Measurements from ENCODE around the gene CBX6. TPM values are rescaled to one million over a fixed set of nuclear protein-coding genes. Genes with fewer than 3 reads are reported as not detected.

CBX6 gene
- total RNA-seq, 1 donor from 2014 or later = 54.5 TPM

DNA sequence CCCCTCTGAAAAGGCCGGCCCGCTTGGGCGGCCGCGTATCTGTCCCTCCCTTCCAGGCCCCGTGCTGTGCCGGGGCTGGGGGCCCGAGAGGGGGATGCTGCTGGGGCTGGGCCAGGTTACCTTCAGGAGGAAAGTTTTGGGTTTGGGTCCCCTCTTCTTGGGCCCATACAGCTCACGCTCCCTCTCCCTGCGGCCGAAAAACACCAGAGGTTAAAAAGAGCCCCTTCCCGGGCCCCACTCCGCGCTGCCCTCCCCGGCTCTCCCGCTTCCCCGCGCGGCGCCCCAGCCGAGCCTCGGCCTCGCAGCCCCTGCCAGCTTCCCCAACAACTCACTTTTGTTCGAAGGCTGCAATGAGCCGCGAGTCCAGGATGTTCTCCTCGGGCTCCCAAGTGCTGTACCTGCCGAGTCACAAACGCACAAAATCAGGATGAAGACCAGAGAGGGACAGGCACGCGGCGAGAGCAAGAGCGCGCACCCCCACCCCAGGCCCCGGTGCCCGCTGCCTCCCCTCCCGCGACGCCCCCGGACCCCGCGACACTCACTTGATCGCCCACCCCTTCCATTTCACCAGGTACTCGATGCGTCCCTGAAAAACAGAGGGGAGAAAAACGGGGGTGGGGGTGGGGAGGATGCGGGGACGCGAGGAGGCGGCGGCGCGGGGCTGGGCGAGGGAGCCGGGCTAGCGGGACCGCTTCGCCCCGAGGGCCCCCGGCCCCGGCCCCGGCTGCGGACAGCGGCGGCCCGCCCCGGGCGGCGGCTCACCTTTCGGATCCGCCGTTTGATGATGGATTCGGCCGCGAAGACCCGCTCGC, 450 bp downstream of the CBX6 start:
- DNase-seq (ENCODE audit: low read depth) = no peak
- Histone ChIP-seq H3K36me3 (ENCODE audit: control insufficient read depth, insufficient read depth, low read length) (peaks cover 2% of the 10 kb centered on the region), H3K4me3 (ENCODE audit: low read depth, low read length) (peak overlapping the region; percentile 76), H3K27me3 (ENCODE audit: control insufficient read depth, insufficient read depth, low read length) (no peaks in the 10 kb centered on the region)
- TF ChIP-seq, protein P1, sequence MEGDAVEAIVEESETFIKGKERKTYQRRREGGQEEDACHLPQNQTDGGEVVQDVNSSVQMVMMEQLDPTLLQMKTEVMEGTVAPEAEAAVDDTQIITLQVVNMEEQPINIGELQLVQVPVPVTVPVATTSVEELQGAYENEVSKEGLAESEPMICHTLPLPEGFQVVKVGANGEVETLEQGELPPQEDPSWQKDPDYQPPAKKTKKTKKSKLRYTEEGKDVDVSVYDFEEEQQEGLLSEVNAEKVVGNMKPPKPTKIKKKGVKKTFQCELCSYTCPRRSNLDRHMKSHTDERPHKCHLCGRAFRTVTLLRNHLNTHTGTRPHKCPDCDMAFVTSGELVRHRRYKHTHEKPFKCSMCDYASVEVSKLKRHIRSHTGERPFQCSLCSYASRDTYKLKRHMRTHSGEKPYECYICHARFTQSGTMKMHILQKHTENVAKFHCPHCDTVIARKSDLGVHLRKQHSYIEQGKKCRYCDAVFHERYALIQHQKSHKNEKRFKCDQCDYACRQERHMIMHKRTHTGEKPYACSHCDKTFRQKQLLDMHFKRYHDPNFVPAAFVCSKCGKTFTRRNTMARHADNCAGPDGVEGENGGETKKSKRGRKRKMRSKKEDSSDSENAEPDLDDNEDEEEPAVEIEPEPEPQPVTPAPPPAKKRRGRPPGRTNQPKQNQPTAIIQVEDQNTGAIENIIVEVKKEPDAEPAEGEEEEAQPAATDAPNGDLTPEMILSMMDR (IDR thresholded peaks at IDR 0.05; ENCODE audit: insufficient read depth, low read length, poor library complexity, severe bottlenecking) = no peak

DNA sequence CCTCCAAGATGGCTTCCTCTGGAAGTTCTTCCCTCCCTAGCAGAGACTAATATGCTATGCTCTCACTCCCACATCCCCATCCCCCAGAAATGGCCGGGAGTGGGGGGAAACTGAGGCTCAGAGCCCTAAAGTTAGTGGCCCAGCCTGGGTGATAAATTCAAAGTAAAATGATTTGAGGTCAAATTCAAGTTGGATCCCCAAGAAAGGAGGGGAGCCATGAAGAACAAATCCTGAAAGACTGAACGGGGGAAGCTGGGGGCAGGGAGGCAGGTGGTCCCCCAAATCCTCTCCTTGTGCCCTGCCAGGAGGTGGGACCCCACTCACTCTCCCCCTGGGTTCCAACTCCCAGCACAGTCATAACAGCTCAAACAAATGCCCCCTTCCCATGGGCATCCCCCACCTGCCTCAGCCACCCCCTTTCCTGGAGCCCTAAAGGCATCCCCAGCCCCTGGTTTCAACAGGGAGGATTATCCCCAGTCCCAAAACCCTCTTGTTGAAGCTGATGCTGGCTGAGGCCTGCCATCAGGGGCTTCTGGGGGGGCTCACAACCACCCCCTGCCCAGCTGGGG, 1.1 kb downstream of the CBX6 start:
- DNase-seq (ENCODE audit: low read depth) = no peak
- H3K27me3 ChIP-seq (ENCODE audit: control insufficient read depth, insufficient read depth, low read length) = no peaks in the 10 kb centered on the region
- TF ChIP-seq, protein P1 (IDR thresholded peaks at IDR 0.05; ENCODE audit: insufficient read depth, low read length, poor library complexity, severe bottlenecking) = no peak
- H3K4me3 ChIP-seq (ENCODE audit: low read depth, low read length) = peak overlapping the region; percentile 76
- peaks cover 2% of the 10 kb centered on the region for H3K36me3 ChIP-seq (ENCODE audit: control insufficient read depth, insufficient read depth, low read length)

DNA sequence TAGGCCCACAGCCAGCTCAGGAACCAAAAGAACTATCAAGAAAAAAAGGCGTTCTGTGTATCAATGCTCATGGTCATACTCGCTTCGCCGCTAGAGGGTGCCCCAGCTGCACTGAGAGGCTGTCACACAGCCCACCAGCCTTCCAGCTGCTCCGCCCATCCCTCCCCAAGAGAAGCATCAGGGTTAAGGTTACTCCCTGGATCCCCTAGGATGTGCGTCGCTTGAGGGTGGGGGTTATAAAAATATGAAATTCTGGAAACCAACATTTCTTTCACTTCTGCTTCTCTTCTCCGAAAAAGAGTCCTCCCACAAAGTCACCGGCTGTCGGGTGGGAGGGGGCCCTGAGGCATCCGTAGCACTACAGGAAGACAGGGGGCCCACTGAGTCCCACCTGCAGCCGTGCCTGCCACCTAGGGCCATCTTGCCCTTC, 1.7 kb downstream of the CBX6 start:
- Histone ChIP-seq H3K36me3 (ENCODE audit: control insufficient read depth, insufficient read depth, low read length) (peaks cover 2% of the 10 kb centered on the region), H3K27me3 (ENCODE audit: control insufficient read depth, insufficient read depth, low read length) (no peaks in the 10 kb centered on the region), H3K4me3 (ENCODE audit: low read depth, low read length) (peak overlapping the region; percentile 2)
- DNase-seq (ENCODE audit: low read depth) = no peak
- TF ChIP-seq, protein P1 (IDR thresholded peaks at IDR 0.05; ENCODE audit: insufficient read depth, low read length, poor library complexity, severe bottlenecking) = peak; percentile 96

DNA sequence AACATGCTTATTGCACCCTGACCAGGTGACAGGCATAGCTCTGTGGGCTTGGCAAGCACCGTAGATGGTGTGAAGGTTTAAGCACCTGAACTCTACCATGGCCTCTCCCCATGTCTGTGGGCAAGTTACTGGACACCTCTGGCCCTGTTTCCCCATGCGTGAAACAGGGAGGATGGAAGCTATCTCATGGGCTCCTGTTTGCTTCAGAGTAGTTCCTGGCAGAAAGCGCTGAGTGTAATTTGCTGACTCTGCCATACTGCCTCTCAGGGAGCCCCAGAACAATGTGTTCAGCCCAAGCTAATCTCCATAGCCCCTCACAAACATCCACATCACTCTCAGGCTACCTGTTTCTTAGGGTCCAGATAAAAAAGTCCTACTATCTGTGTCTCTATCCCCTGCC, 2.4 kb downstream of the CBX6 start:
- H3K27me3 ChIP-seq (ENCODE audit: control insufficient read depth, insufficient read depth, low read length) = no peaks in the 10 kb centered on the region
- H3K36me3 ChIP-seq (ENCODE audit: control insufficient read depth, insufficient read depth, low read length) = peaks cover 2% of the 10 kb centered on the region
- DNase-seq (ENCODE audit: low read depth) = no peak
- H3K4me3 ChIP-seq (ENCODE audit: low read depth, low read length) = no peak overlapping the region
- TF ChIP-seq, protein P1 (IDR thresholded peaks at IDR 0.05; ENCODE audit: insufficient read depth, low read length, poor library complexity, severe bottlenecking) = no peak

DNA sequence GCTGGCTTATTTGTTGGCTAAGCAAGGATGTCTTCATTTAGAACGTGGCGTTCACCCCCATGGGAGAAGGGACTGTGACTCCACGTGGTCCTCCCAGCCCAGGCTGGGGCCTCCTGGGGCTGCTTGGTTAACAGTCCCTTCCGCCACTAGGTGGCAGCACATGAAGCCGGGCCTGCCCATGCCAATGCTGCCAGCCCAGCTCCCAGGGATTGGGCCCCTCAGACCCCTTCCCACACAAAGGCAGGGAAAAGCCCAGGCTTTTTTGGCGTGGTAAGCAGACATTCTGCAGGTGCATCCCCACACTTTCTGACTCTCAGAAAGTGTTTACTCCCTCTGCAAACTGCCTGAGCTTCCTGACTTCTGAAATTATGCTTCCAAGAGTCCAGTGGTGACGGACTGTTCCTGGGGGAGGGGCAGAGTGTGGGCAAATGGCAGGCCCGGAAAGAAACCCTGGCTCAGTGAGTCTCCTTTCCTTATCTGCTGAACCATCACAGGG, 3.1 kb downstream of the CBX6 start:
- TF ChIP-seq, protein P1 (IDR thresholded peaks at IDR 0.05; ENCODE audit: insufficient read depth, low read length, poor library complexity, severe bottlenecking) = peak; percentile 94
- no peak overlapping the region for H3K4me3 ChIP-seq (ENCODE audit: low read depth, low read length)
- H3K36me3 ChIP-seq (ENCODE audit: control insufficient read depth, insufficient read depth, low read length) = peaks cover 2% of the 10 kb centered on the region
- no peak for DNase-seq (ENCODE audit: low read depth)
- H3K27me3 ChIP-seq (ENCODE audit: control insufficient read depth, insufficient read depth, low read length) = no peaks in the 10 kb centered on the region

Measured in kidney epithelial cell (primary cell).